Heart left ventricle (tissue), 13 donors: ENCODE data around the gene TAF5L.

Experiments used
- POLR2A ChIP-seq, 2 donors: fragments of 450-650 bp; IDR thresholded peaks; one replicate each; pipeline ENCODE4 v1.6.1; 2017; ENCODE audit warnings: antibody characterized with exemption in 2 of 2, mild to moderate bottlenecking in 2 of 2, moderate library complexity in 2 of 2
- TF ChIP-seq, protein P1 (sequence below), 12 donors: fragments of 200-600 bp; sonication (generic) in 4 of 12; IDR thresholded peaks; one replicate each; pipeline versions ENCODE4 v1.5.0 to v1.8.0; 2018 to 2022; ENCODE audit warnings: antibody characterized with exemption in 12 of 12, mild to moderate bottlenecking in 5 of 12
- donor health status: ischemic (EF 13 %, LVEDD 7.1; RV severe dilation, severe dysfunction).
- donor health status: DM: no; HTN: yes; CAD: no.
- donor health status: DM: no; HTN: no; CAD: no.
- donor health status: ischemic (EF 25% LVEDD 6.9; RV normal size, moderate dysfunction).
- donor health status: ischemic (EF 25% LVEDD 5.7; RV mildly dilated, moderate dysfunction).
- donor health status: ischemic (EF 35%, LVEDD 5.7; RV mildly dilated, moderate dysfunction).
- donor health status: nonischemic (EF 11% LVEDD 7.7; RV severe dilation, severe dysfunction).
- donor health status: DM: yes; HTN: yes; CAD: no.
- donor health status: PGD.
- donor health status: ischemic (EF 29% LVEDD 5.4; RV normal size, mild dysfunction).
- donor health status: nonischemic (EF 23%, LVEDD 6.1; RV moderate dilation, normal function).

DNA sequence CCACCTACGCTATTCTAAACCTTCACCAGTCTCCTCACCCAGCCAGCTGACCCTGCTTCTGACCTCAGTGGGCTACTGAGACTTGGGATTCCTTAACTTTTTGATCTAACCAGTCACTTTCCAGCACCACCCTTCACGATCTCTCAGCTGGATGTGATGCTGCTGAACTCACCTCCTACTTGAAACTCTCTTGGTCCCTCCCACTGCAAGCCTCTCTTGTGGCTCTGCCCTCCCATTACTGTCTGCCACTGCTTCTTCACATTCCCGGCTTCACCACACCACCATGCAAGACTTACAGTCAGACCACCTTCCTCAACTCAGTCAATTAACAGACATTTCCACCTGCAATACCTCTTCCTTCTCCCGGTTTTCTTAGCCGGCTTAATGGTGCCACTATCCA lies 6.3 kb downstream of the TAF5L start:
- TF ChIP-seq, protein P1, sequence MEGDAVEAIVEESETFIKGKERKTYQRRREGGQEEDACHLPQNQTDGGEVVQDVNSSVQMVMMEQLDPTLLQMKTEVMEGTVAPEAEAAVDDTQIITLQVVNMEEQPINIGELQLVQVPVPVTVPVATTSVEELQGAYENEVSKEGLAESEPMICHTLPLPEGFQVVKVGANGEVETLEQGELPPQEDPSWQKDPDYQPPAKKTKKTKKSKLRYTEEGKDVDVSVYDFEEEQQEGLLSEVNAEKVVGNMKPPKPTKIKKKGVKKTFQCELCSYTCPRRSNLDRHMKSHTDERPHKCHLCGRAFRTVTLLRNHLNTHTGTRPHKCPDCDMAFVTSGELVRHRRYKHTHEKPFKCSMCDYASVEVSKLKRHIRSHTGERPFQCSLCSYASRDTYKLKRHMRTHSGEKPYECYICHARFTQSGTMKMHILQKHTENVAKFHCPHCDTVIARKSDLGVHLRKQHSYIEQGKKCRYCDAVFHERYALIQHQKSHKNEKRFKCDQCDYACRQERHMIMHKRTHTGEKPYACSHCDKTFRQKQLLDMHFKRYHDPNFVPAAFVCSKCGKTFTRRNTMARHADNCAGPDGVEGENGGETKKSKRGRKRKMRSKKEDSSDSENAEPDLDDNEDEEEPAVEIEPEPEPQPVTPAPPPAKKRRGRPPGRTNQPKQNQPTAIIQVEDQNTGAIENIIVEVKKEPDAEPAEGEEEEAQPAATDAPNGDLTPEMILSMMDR (IDR thresholded peaks at IDR 0.05) = no peak
- TF ChIP-seq POLR2A (IDR thresholded peaks at IDR 0.05) = no peak
